ENCODE data around the gene SH3TC2.
"Not testable (repeated sequence)": the region's sequence is repeated elsewhere in the genome, so short reads cannot be mapped to it uniquely, and the experiment has no call there.

Gene SH3TC2

GRCh38 chr5:149093625-149094024 is 30.8 kb upstream of the SH3TC2 start:
- DNase-seq (ENCODE audit: low spot score) = no peak
- in situ Hi-C loops (cut with MboI; ENCODE audit: low pct_unique_long_range_greater_than_20kb, low sequenced_read_pairs, unreplicated experiment) = no loop called here
- no peak for TF ChIP-seq CTCF (IDR thresholded peaks at IDR 0.05; ENCODE audit: extremely low read depth, insufficient read depth, missing control alignments)

- in situ Hi-C loops (cut with MboI; ENCODE audit: low pct_unique_long_range_greater_than_20kb, low sequenced_read_pairs, unreplicated experiment) = no loop called here
- no peak for DNase-seq (ENCODE audit: low spot score)
- TF ChIP-seq CTCF (IDR thresholded peaks at IDR 0.05; ENCODE audit: extremely low read depth, insufficient read depth, missing control alignments) = no peak
Measured at GRCh38 chr5:149089796-149090195, 26.9 kb upstream of the SH3TC2 start.

DNA sequence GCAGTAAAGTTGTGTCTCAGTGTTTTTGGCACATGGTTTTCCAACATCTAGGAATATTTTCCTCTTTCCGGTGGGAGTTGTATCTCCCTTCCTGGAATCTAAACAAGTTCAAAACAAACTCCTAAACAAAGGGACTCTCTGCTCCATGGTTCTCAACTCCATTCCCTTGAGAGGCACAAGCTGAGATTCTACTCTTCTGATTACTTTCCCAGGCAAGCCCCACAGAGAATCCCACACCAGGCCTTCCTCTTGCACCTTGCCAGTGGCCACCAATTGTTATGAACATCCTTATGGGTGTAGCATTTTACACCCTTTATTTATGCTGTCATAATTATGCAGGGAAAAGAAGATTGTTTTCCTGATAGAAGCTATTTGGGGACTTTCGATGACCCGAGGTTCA is 25.8 kb upstream of the SH3TC2 start:
- in situ Hi-C loops (cut with MboI; ENCODE audit: low pct_unique_long_range_greater_than_20kb, low sequenced_read_pairs, unreplicated experiment) = no loop called here
- TF ChIP-seq CTCF (IDR thresholded peaks at IDR 0.05; ENCODE audit: extremely low read depth, insufficient read depth, missing control alignments) = no peak
- DNase-seq (ENCODE audit: low spot score) = no peak

DNA sequence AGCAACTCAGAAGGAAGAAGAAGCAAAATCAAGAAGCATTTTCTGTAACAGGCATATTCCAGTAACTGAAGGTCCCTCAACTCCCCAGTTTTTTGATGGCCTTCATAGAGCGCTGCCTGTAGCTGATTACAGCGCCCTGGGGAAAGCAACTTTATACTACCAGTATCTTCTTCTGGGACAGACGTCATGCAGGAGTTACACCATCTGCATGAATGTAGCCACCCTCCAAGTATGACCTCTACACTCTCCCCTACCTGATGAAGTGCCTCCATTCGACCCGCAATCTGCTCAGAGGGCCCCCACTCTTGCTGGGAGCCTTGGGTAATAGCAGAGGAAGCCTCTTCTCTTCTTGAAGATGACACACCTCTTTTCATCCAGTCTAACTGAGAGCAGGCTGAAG is 21.0 kb upstream of the SH3TC2 start:
- in situ Hi-C loops (cut with MboI; ENCODE audit: low pct_unique_long_range_greater_than_20kb, low sequenced_read_pairs, unreplicated experiment) = no loop called here

DNA sequence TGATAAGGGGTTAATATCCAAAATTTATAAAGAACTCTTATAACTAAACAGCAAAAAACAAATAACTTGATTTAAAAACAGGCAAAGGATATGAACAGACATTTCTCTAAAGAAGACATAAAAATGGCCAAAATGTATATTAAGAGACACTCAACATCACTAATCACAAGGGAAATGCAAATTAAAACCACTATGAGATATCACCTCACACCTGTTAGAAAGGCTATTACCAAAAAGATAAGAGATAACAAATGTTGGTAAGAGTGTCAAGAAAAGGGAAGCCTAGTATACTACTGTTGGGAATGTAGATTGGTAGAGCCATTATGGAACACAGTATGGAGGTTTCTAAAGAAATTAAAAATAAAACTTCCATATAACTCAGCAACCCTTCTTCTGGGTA is 19.4 kb upstream of the SH3TC2 start:
- no peak for DNase-seq (ENCODE audit: low spot score)
- no peak for TF ChIP-seq CTCF (IDR thresholded peaks at IDR 0.05; ENCODE audit: extremely low read depth, insufficient read depth, missing control alignments)
- in situ Hi-C loops (cut with MboI; ENCODE audit: low pct_unique_long_range_greater_than_20kb, low sequenced_read_pairs, unreplicated experiment) = no loop called here

More for the DNA sequence above, 21.0 kb upstream of the SH3TC2 start:
- no peak for TF ChIP-seq CTCF (IDR thresholded peaks at IDR 0.05; ENCODE audit: extremely low read depth, insufficient read depth, missing control alignments)
- DNase-seq (ENCODE audit: low spot score) = no peak

DNA sequence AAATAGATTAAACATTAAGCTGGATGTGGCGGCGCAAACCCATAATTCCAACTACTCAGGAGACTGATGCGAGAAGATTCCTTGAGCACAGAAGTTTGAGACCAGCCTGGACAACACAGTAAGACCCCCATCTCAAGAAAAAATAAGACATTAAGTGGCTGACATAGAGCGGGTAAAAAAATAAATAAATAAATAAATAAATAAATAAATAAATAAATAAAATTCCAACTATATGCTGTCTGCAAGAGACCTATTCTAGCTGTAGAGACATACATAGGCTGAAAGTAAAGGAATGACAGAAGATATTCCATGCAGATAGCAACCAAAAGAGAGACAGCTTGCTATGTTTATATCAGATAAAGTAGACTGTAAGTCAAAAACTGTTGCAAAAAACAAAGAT is 17.4 kb upstream of the SH3TC2 start:
- no peak for TF ChIP-seq CTCF (IDR thresholded peaks at IDR 0.05; ENCODE audit: extremely low read depth, insufficient read depth, missing control alignments)
- in situ Hi-C loops (cut with MboI; ENCODE audit: low pct_unique_long_range_greater_than_20kb, low sequenced_read_pairs, unreplicated experiment) = no loop called here
- DNase-seq (ENCODE audit: low spot score) = no peak

DNA sequence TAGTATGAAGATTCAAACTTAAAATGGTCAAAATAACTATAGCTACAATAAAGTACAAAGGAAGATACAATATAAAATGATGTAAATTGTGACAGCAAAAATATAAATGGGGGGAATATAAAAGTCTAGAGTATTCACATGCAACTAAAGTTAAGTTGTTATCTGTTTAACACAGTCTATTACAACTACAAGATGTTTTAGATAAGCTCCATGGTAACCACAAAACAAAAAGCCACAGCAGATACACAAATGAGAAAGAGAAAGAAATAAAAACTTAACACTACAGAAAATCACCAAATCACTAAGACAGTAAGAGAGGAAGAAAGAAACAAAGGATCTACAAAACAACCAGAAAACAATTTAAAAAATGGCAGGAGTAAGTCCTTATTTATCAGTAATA is 17.0 kb upstream of the SH3TC2 start:
- in situ Hi-C loops (cut with MboI; ENCODE audit: low pct_unique_long_range_greater_than_20kb, low sequenced_read_pairs, unreplicated experiment) = no loop called here

DNA sequence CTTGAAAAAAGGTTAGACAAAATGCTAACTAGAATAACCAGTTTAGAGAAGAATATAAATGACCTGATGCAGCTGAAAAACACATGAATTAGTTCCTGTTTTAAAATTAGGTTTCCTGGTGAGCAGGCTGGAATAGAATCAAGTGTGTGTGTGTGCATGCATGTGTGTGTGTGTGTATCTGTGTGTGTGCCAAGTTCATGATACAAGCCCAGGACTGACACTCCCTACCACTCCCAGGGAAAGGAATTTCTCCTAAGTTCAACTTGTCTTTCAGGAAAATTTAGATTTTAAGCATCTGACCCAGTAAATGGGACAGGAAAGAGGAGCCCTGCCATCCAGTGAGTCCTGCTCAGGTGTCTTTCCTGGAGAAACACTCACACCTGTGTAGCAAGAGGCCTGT is 11.2 kb upstream of the SH3TC2 start:
- in situ Hi-C loops (cut with MboI; ENCODE audit: low pct_unique_long_range_greater_than_20kb, low sequenced_read_pairs, unreplicated experiment); DNase-seq (ENCODE audit: low spot score): not testable (repeated sequence)

More for the DNA sequence above, 17.0 kb upstream of the SH3TC2 start:
- DNase-seq (ENCODE audit: low spot score) = no peak
- TF ChIP-seq CTCF (IDR thresholded peaks at IDR 0.05; ENCODE audit: extremely low read depth, insufficient read depth, missing control alignments) = no peak
